Activated CD4-positive, alpha-beta T cell treated with anti-CD3 and anti-CD28 coated beads for 36 hours (primary cell): ENCODE data around the gene PDZD7. TPM values are rescaled to one million over a fixed set of nuclear protein-coding genes. Genes with fewer than 3 reads are reported as not detected.
A peak's percentile ranks its signal among the peaks of the same experiment; 100 is the strongest.

Source experiments
- ATAC-seq: fragments of 200-7000 bp; cut with Tn5 transposase; one replicate; pipeline ENCODE4 v1.10.0; 2021; ENCODE audit warnings: mild to moderate bottlenecking, moderate library complexity
- CTCF ChIA-PET: fragments of 350-600 bp; sonication (Branson Sonifier 250); formaldehyde crosslinking; loops from one replicate; lab custom pipeline; 2021; ENCODE audit warnings: antibody characterized with exemption; lab: Charles Lee
- POLR2A ChIA-PET: fragments of 350-600 bp; sonication (Branson Sonifier 250); formaldehyde crosslinking; loops from one replicate; lab custom pipeline; 2021; ENCODE audit warnings: antibody characterized with exemption, inconsistent platforms; lab: Charles Lee
- DNase-seq: peaks from one replicate; pipeline ENCODE4 v3.0.0-alpha.2; 2020
- H3K27ac Mint-ChIP-seq: one replicate; pipeline ENCODE4 v1.8.0; 2021; ENCODE audit warnings: mixed read lengths
- H3K27me3 Mint-ChIP-seq: one replicate; pipeline ENCODE4 v1.8.0; 2021; ENCODE audit warnings: mixed read lengths
- H3K36me3 Mint-ChIP-seq: one replicate; pipeline ENCODE4 v1.8.0; 2021; ENCODE audit warnings: low read depth, mixed read lengths
- H3K4me1 Mint-ChIP-seq: one replicate; pipeline ENCODE4 v1.8.0; 2021; ENCODE audit warnings: mixed read lengths
- H3K4me3 Mint-ChIP-seq: one replicate; pipeline ENCODE4 v1.8.0; 2021; ENCODE audit warnings: mild to moderate bottlenecking, moderate library complexity, mixed read lengths
- H3K9me3 Mint-ChIP-seq: one replicate; pipeline ENCODE4 v1.8.0; 2021; ENCODE audit warnings: low read depth, mixed read lengths
- intact Hi-C, 2 experiments: fragments of 100-400 bp; cut with DNase I in 1 of 2; cut with micrococcal nuclease in 1 of 2; formaldehyde crosslinking; loops; one replicate each; pipeline versions ENCODE4 v1.14.2 to v1.15.1; 2022 to 2024; cut with DNase I, micrococcal nuclease
- total RNA-seq, 2 experiments: library from RNA; stranded (reverse); gene quantifications; one replicate each; pipeline ENCODE4 v1.2.3, GENCODE V29; 2021

PDZD7 gene
- total RNA-seq, 2 experiments from 2014 or later = 0.28 to 0.32 TPM

GRCh38 chr10:100983868-100984671 lies 46.9 kb downstream of the PDZD7 start:
- CTCF ChIA-PET = no interaction called here
- Mint-ChIP-seq H3K9me3 (no peaks in the 10 kb centered on the region), H3K4me3 (no peak overlapping the region), H3K36me3 (peaks cover 22% of the 10 kb centered on the region), H3K27me3 (no peaks in the 10 kb centered on the region), H3K27ac (no peak overlapping the region), H3K4me1 (peaks cover 24% of the 10 kb centered on the region)
- ATAC-seq (no peak), DNase-seq (peak; percentile 1)
- intact Hi-C loops = no loop called here
- POLR2A ChIA-PET = no interaction called here

- H3K9me3 Mint-ChIP-seq = no peaks in the 10 kb centered on the region
These were observed 47.8 kb downstream of the PDZD7 start for GRCh38 chr10:100982916-100983830.

GRCh38 chr10:100981178-100981772 lies 49.7 kb downstream of the PDZD7 start:
- H3K27ac Mint-ChIP-seq = no peak overlapping the region
- CTCF ChIA-PET = interaction anchor here (0.7 to 1.3 kb wide), 2 partner anchors 23 to 741 kb away, joined by 3 to 4 read pairs; no protein-coding TSS in a partner anchor
- H3K9me3 Mint-ChIP-seq = no peaks in the 10 kb centered on the region
- H3K4me1 Mint-ChIP-seq = peaks cover 9% of the 10 kb centered on the region
- DNase-seq (no peak), ATAC-seq (no peak)
- intact Hi-C loops = no loop called here
- no peaks in the 10 kb centered on the region for H3K27me3 Mint-ChIP-seq
- POLR2A ChIA-PET = no interaction called here
- no peak overlapping the region for H3K4me3 Mint-ChIP-seq
- H3K36me3 Mint-ChIP-seq = peaks cover 10% of the 10 kb centered on the region

More at GRCh38 chr10:100982916-100983830, 47.8 kb downstream of the PDZD7 start:
- ATAC-seq = no peak
- CTCF ChIA-PET = interaction anchor here (0.7 kb wide), 2 partner anchors 232 to 305 kb away, joined by 3 read pairs; no protein-coding TSS in a partner anchor
- Mint-ChIP-seq H3K4me1 (peaks cover 19% of the 10 kb centered on the region), H3K27ac (no peak overlapping the region), H3K4me3 (no peak overlapping the region), H3K27me3 (no peaks in the 10 kb centered on the region), H3K36me3 (peaks cover 22% of the 10 kb centered on the region)
- POLR2A ChIA-PET = no interaction called here
- intact Hi-C loops = no loop called here
- no peak for DNase-seq

GRCh38 chr10:100980711-100981110 lies 50.2 kb downstream of the PDZD7 start:
- POLR2A ChIA-PET = no interaction called here

GRCh38 chr10:100980311-100980710 lies 50.6 kb downstream of the PDZD7 start:
- Mint-ChIP-seq H3K4me3 (no peak overlapping the region), H3K27me3 (no peaks in the 10 kb centered on the region), H3K4me1 (no peaks in the 10 kb centered on the region), H3K36me3 (peaks cover 10% of the 10 kb centered on the region), H3K27ac (no peak overlapping the region), H3K9me3 (no peaks in the 10 kb centered on the region)
- intact Hi-C loops = no loop called here
- POLR2A ChIA-PET = no interaction called here
- DNase-seq = no peak
- ATAC-seq = no peak
- CTCF ChIA-PET = no interaction called here

More at GRCh38 chr10:100980711-100981110, 50.2 kb downstream of the PDZD7 start:
- ATAC-seq = no peak
- CTCF ChIA-PET = interaction anchor here (1.3 kb wide), 1 partner anchor 22 kb away, joined by 4 read pairs; no protein-coding TSS in a partner anchor
- intact Hi-C loops = no loop called here
- no peak overlapping the region for H3K4me3 Mint-ChIP-seq
- peaks cover 3% of the 10 kb centered on the region for H3K4me1 Mint-ChIP-seq
- no peaks in the 10 kb centered on the region for H3K9me3 Mint-ChIP-seq
- no peak for DNase-seq
- H3K27me3 Mint-ChIP-seq = no peaks in the 10 kb centered on the region
- no peak overlapping the region for H3K27ac Mint-ChIP-seq
- peaks cover 10% of the 10 kb centered on the region for H3K36me3 Mint-ChIP-seq

GRCh38 chr10:100979791-100980272 lies 51.1 kb downstream of the PDZD7 start:
- no peak overlapping the region for H3K4me3 Mint-ChIP-seq
- DNase-seq (no peak), ATAC-seq (no peak)
- H3K27ac Mint-ChIP-seq = no peak overlapping the region
- H3K27me3 Mint-ChIP-seq = no peaks in the 10 kb centered on the region
- CTCF ChIA-PET = no interaction called here
- intact Hi-C loops = no loop called here
- H3K36me3 Mint-ChIP-seq = peaks cover 10% of the 10 kb centered on the region
- POLR2A ChIA-PET = no interaction called here
- no peaks in the 10 kb centered on the region for H3K4me1 Mint-ChIP-seq
- H3K9me3 Mint-ChIP-seq = no peaks in the 10 kb centered on the region

GRCh38 chr10:100978901-100979195 lies 52.1 kb downstream of the PDZD7 start:
- no peak overlapping the region for H3K27ac Mint-ChIP-seq
- CTCF ChIA-PET = no interaction called here

GRCh38 chr10:100978121-100978900 lies 52.6 kb downstream of the PDZD7 start:
- Mint-ChIP-seq H3K27me3 (no peaks in the 10 kb centered on the region), H3K27ac (no peak overlapping the region), H3K9me3 (no peaks in the 10 kb centered on the region), H3K4me1 (no peaks in the 10 kb centered on the region), H3K4me3 (no peak overlapping the region), H3K36me3 (peaks cover 10% of the 10 kb centered on the region)
- intact Hi-C loops = no loop called here
- ChIA-PET CTCF (no interaction called here), POLR2A (no interaction called here)
- DNase-seq = no peak
- no peak for ATAC-seq

More at GRCh38 chr10:100978901-100979195, 52.1 kb downstream of the PDZD7 start:
- ATAC-seq (no peak), DNase-seq (no peak)
- POLR2A ChIA-PET = no interaction called here
- Mint-ChIP-seq H3K4me1 (no peaks in the 10 kb centered on the region), H3K27me3 (no peaks in the 10 kb centered on the region), H3K4me3 (no peak overlapping the region), H3K9me3 (no peaks in the 10 kb centered on the region), H3K36me3 (peaks cover 10% of the 10 kb centered on the region)
- intact Hi-C loops = no loop called here

GRCh38 chr10:100977436-100977835 lies 53.5 kb downstream of the PDZD7 start:
- Mint-ChIP-seq H3K27me3 (no peaks in the 10 kb centered on the region), H3K27ac (no peak overlapping the region), H3K4me3 (no peak overlapping the region), H3K36me3 (peaks cover 7% of the 10 kb centered on the region), H3K9me3 (no peaks in the 10 kb centered on the region), H3K4me1 (no peaks in the 10 kb centered on the region)
- CTCF ChIA-PET = interaction anchor here (0.6 to 1.4 kb wide), 2 partner anchors 30 to 41 kb away, joined by 3 to 4 read pairs; no protein-coding TSS in a partner anchor
- ATAC-seq (no peak), DNase-seq (no peak)
- intact Hi-C loops = no loop called here
- POLR2A ChIA-PET = no interaction called here

GRCh38 chr10:100976906-100977305 lies 54.0 kb downstream of the PDZD7 start:
- no peaks in the 10 kb centered on the region for H3K4me1 Mint-ChIP-seq
- ChIA-PET POLR2A (no interaction called here), CTCF (interaction anchor here (1.0 to 1.4 kb wide), 2 partner anchors 23 to 42 kb away, joined by 3 to 4 read pairs; no protein-coding TSS in a partner anchor)
- ATAC-seq (no peak), DNase-seq (no peak)
- no peaks in the 10 kb centered on the region for H3K9me3 Mint-ChIP-seq
- H3K27ac Mint-ChIP-seq = no peak overlapping the region
- intact Hi-C loops = no loop called here
- H3K4me3 Mint-ChIP-seq = no peak overlapping the region
- H3K27me3 Mint-ChIP-seq = no peaks in the 10 kb centered on the region
- H3K36me3 Mint-ChIP-seq = peaks cover 4% of the 10 kb centered on the region
